OCI-LY7 (cell line): ENCODE results near the gene GID8. TPM values are rescaled to one million over a fixed set of nuclear protein-coding genes. Genes with fewer than 3 reads are reported as not detected.

ENCODE experiments used
- BruUV-seq: library from RNA; stranded (reverse); fragments of 400-500 nt; replicated peaks from 2 replicates; lab custom pipeline; 2021; lab: Mats Ljungman, UMichigan
- CTCF ChIA-PET: fragments of 300-600 bp; sonication (Branson Sonifier 250); formaldehyde crosslinking; loops from one replicate; lab custom pipeline; 2022; ENCODE audit warnings: antibody characterized with exemption; ENCODE audit not compliant: unreplicated experiment; lab: Charles Lee
- POLR2A ChIA-PET: fragments of 300-600 bp; sonication (Branson Sonifier 250); formaldehyde crosslinking; loops from one replicate; lab custom pipeline; 2022; ENCODE audit warnings: antibody characterized with exemption; lab: Charles Lee
- DNase-seq: peaks from one replicate; pipeline ENCODE4 v3.0.0-alpha.2; 2015; ENCODE audit warnings: low spot score
- H2AFZ ChIP-seq: fragments of 200-600 bp; sonication (generic), shearing (Covaris generic); 2 replicates; pipeline ENCODE4 v1.6.1; 2014; ENCODE audit warnings: mild to moderate bottlenecking, antibody characterized with exemption, low read length, moderate library complexity
- H3K27ac ChIP-seq: fragments of 200-600 bp; sonication (generic); 2 replicates; pipeline ENCODE4 v1.5.1; 2014; ENCODE audit warnings: mixed run types, low read depth, mild to moderate bottlenecking, moderate library complexity, low read length, inconsistent platforms; ENCODE audit not compliant: poor library complexity, severe bottlenecking
- H3K36me3 ChIP-seq: fragments of 200-600 bp; sonication (generic); 2 replicates; pipeline ENCODE4 v1.6.1; 2014; ENCODE audit warnings: mild to moderate bottlenecking, antibody characterized with exemption, low read length, moderate library complexity, mixed read lengths; ENCODE audit not compliant: insufficient read depth
- H3K4me1 ChIP-seq: fragments of 200-600 bp; sonication (generic); 2 replicates; pipeline ENCODE4 v1.5.1; 2014; ENCODE audit warnings: mild to moderate bottlenecking, low read length; ENCODE audit not compliant: insufficient read depth, poor library complexity, severe bottlenecking
- H3K4me2 ChIP-seq: fragments of 200-600 bp; sonication (generic); 2 replicates; pipeline ENCODE4 v1.6.1; 2014; ENCODE audit warnings: mild to moderate bottlenecking, low read length
- H3K4me3 ChIP-seq: fragments of 200-600 bp; sonication (generic); 2 replicates; pipeline ENCODE4 v1.5.1; 2014; ENCODE audit warnings: mild to moderate bottlenecking, low read depth, low read length; ENCODE audit not compliant: poor library complexity, severe bottlenecking
- H3K79me2 ChIP-seq: fragments of 200-600 bp; sonication (generic); 2 replicates; pipeline ENCODE4 v1.6.1; 2016; ENCODE audit warnings: low read depth, mild to moderate bottlenecking, low read length, moderate library complexity, mixed read lengths; ENCODE audit not compliant: insufficient read depth
- H3K9me2 ChIP-seq: fragments of 200-600 bp; sonication (generic); 2 replicates; pipeline ENCODE4 v1.6.1; 2016; ENCODE audit warnings: mild to moderate bottlenecking, low read length, mixed read lengths; ENCODE audit not compliant: insufficient read depth
- H3K9me3 ChIP-seq: fragments of 200-600 bp; sonication (generic); 2 replicates; pipeline ENCODE4 v1.6.1; 2014; ENCODE audit warnings: mild to moderate bottlenecking, mixed run types, low read length, mixed read lengths
- H4K20me1 ChIP-seq: fragments of 200-600 bp; sonication (generic); 2 replicates; pipeline ENCODE4 v1.6.1; 2014; ENCODE audit warnings: mild to moderate bottlenecking, antibody characterized with exemption, low read length, moderate library complexity, mixed read lengths; ENCODE audit not compliant: insufficient read depth
- CTCF ChIP-seq: fragments of 200-600 bp; sonication (generic); conservative IDR thresholded peaks from 2 replicates; pipeline ENCODE4 v1.5.1; 2014; ENCODE audit warnings: mild to moderate bottlenecking, antibody characterized with exemption, low read length, moderate library complexity, mixed read lengths
- EZH2phosphoT487 ChIP-seq: fragments of 200-600 bp; sonication (generic); IDR thresholded peaks from 2 replicates; pipeline ENCODE4 v1.6.1; 2018; ENCODE audit warnings: low read depth, borderline replicate concordance, mild to moderate bottlenecking, mixed run types, antibody characterized with exemption, low read length, moderate library complexity, mixed read lengths
- intact Hi-C: fragments of 100-400 bp; cut with micrococcal nuclease; formaldehyde crosslinking; loops from one replicate; pipeline ENCODE4 v1.10.0; 2022; ENCODE audit not compliant: unreplicated experiment
- total RNA-seq, 2 experiments: library from RNA; depleted of rRNA in 1 of 2; stranded (reverse); fragments of >200 nt in 1 of 2; shearing (Covaris generic) in 1 of 2; gene quantifications; 2 replicates each; pipeline ENCODE4 v1.2.3, GENCODE V29; 2014 to 2022

The GID8 gene
- total RNA-seq, 2 experiments from 2014 or later: 28.7 to 47.7 TPM

GRCh38 chr20:62977613-62978560 lies 39.9 kb downstream of the GID8 start:
- TF ChIP-seq CTCF (no peak), EZH2phosphoT487 (no peak)
- intact Hi-C loops: no loop called here
- Histone ChIP-seq H3K4me2 (peak overlapping the region; percentile 63), H3K9me3 (no peaks in the 10 kb centered on the region), H3K27ac (no peak overlapping the region), H3K79me2 (no peaks in the 10 kb centered on the region), H3K9me2 (no peaks in the 10 kb centered on the region), H4K20me1 (no peaks in the 10 kb centered on the region), H2AFZ (peak overlapping the region; percentile 40; the same call in 1 of the 2 replicates), H3K36me3 (no peaks in the 10 kb centered on the region), H3K4me3 (peak overlapping the region; percentile 33), H3K4me1 (peaks cover 18% of the 10 kb centered on the region)
- POLR2A ChIA-PET: interaction anchor here (0.7 kb wide), 1 partner anchor 70 kb away, joined by 3 read pairs; no protein-coding TSS in a partner anchor
- CTCF ChIA-PET: interaction anchor here (0.9 kb wide), 1 partner anchor 31 kb away, joined by 3 read pairs; no protein-coding TSS in a partner anchor
- peak; percentile 83 for DNase-seq
- BruUV-seq: no TSS peak

GRCh38 chr20:62978561-62978943 lies 40.6 kb downstream of the GID8 start:
- no peak overlapping the region; the same call in 1 of the 2 replicates for H2AFZ ChIP-seq
- no peaks in the 10 kb centered on the region for H3K79me2 ChIP-seq
- POLR2A ChIA-PET: interaction anchor here (0.7 to 0.9 kb wide), 2 partner anchors 17 to 71 kb away, joined by 3 read pairs; no protein-coding TSS in a partner anchor
- DNase-seq: peak; percentile 13
- no peaks in the 10 kb centered on the region for H3K9me2 ChIP-seq
- no peaks in the 10 kb centered on the region for H3K36me3 ChIP-seq
- H3K4me1 ChIP-seq: peaks cover 18% of the 10 kb centered on the region
- intact Hi-C loops: no loop called here
- H3K27ac ChIP-seq: no peak overlapping the region
- no TSS peak for BruUV-seq
- H3K4me2 ChIP-seq: peak overlapping the region; percentile 63
- H3K4me3 ChIP-seq: no peak overlapping the region
- CTCF ChIA-PET: interaction anchor here (0.9 kb wide), 1 partner anchor 31 kb away, joined by 3 read pairs; no protein-coding TSS in a partner anchor
- no peak for TF ChIP-seq CTCF
- no peak for TF ChIP-seq EZH2phosphoT487
- H4K20me1 ChIP-seq: no peaks in the 10 kb centered on the region
- H3K9me3 ChIP-seq: no peaks in the 10 kb centered on the region
